DND-41 (cell line): ENCODE results near the gene CUL3.
"Not testable (repeated sequence)": the region's sequence is repeated elsewhere in the genome, so short reads cannot be mapped to it uniquely, and the experiment has no call there.

ENCODE experiments used
- EZH2 ChIP-seq: IDR thresholded peaks from 3 replicates; pipeline ENCODE4 v1.6.1; 2012; ENCODE audit warnings: borderline replicate concordance, low read depth, mild to moderate bottlenecking, moderate library complexity, low read length, inconsistent platforms; ENCODE audit not compliant: severe bottlenecking
- TF ChIP-seq, protein P1 (sequence below): IDR thresholded peaks from 2 replicates; pipeline ENCODE4 v1.5.1; 2012; ENCODE audit warnings: borderline replicate concordance, low read length, moderate library complexity, mild to moderate bottlenecking; ENCODE audit not compliant: poor library complexity, severe bottlenecking; ENCODE audit errors: extremely low read depth

- TF ChIP-seq, protein P1, sequence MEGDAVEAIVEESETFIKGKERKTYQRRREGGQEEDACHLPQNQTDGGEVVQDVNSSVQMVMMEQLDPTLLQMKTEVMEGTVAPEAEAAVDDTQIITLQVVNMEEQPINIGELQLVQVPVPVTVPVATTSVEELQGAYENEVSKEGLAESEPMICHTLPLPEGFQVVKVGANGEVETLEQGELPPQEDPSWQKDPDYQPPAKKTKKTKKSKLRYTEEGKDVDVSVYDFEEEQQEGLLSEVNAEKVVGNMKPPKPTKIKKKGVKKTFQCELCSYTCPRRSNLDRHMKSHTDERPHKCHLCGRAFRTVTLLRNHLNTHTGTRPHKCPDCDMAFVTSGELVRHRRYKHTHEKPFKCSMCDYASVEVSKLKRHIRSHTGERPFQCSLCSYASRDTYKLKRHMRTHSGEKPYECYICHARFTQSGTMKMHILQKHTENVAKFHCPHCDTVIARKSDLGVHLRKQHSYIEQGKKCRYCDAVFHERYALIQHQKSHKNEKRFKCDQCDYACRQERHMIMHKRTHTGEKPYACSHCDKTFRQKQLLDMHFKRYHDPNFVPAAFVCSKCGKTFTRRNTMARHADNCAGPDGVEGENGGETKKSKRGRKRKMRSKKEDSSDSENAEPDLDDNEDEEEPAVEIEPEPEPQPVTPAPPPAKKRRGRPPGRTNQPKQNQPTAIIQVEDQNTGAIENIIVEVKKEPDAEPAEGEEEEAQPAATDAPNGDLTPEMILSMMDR = not testable (repeated sequence)
- not testable (repeated sequence) for TF ChIP-seq EZH2
Measured at GRCh38 chr2:224522483-224522882, 62.7 kb downstream of the CUL3 start.
